ENCODE data around the gene MFSD11.
"Not testable (repeated sequence)": the region's sequence is repeated elsewhere in the genome, so short reads cannot be mapped to it uniquely, and the experiment has no call there.

The MFSD11 gene

GRCh38 chr17:76748657-76749056 lies 10.7 kb downstream of the MFSD11 start:
- no peak for DNase-seq

- DNase-seq, result no peak
Measured at GRCh38 chr17:76751416-76751993, 13.6 kb downstream of the MFSD11 start.

GRCh38 chr17:76752006-76752405 lies 14.1 kb downstream of the MFSD11 start:
- DNase-seq, result no peak

- DNase-seq, result no peak
Measured at GRCh38 chr17:76753061-76753961, 15.4 kb downstream of the MFSD11 start.

- DNase-seq, result no peak
Measured at GRCh38 chr17:76755285-76755684, 17.4 kb downstream of the MFSD11 start.

GRCh38 chr17:76757256-76757655 lies 19.3 kb downstream of the MFSD11 start:
- no peak for DNase-seq

- no peak for DNase-seq
Measured at GRCh38 chr17:76758570-76758969, 20.7 kb downstream of the MFSD11 start.

GRCh38 chr17:76772842-76773525 lies 35.1 kb downstream of the MFSD11 start:
- DNase-seq, result no peak

- no peak for DNase-seq
Measured at GRCh38 chr17:76775021-76775600, 37.2 kb downstream of the MFSD11 start.

GRCh38 chr17:76781056-76781982 lies 43.4 kb downstream of the MFSD11 start:
- no peak for DNase-seq

GRCh38 chr17:76783146-76783545 lies 45.2 kb downstream of the MFSD11 start:
- no peak for DNase-seq

GRCh38 chr17:76784926-76785325 lies 47.0 kb downstream of the MFSD11 start:
- DNase-seq, result no peak

GRCh38 chr17:76787866-76788265 lies 49.9 kb downstream of the MFSD11 start:
- DNase-seq, result not testable (repeated sequence)

- peak; percentile 85 for DNase-seq
Measured at GRCh38 chr17:76789235-76789788, 51.4 kb downstream of the MFSD11 start.

GRCh38 chr17:76791053-76791980 lies 53.4 kb downstream of the MFSD11 start:
- DNase-seq, result peak; percentile 45

- DNase-seq, result no peak
Measured at GRCh38 chr17:76792348-76792747, 54.4 kb downstream of the MFSD11 start.

GRCh38 chr17:76793775-76794174 lies 55.9 kb downstream of the MFSD11 start:
- DNase-seq, result peak; percentile 50

GRCh38 chr17:76796081-76796480 lies 58.2 kb downstream of the MFSD11 start:
- no peak for DNase-seq

GRCh38 chr17:76797241-76797840 lies 59.4 kb downstream of the MFSD11 start:
- DNase-seq, result no peak

GRCh38 chr17:76801706-76802105 lies 63.8 kb downstream of the MFSD11 start:
- no peak for DNase-seq

Measured in NCI-H146 (cell line).